K562 (cell line): ENCODE measurements around the gene OR51S1. TPM values are rescaled to one million over a fixed set of nuclear protein-coding genes. Genes with fewer than 3 reads are reported as not detected.

ENCODE experiments used
- BACH1 ChIP-seq: fragments of 200-800 bp; sonication (Bioruptor generic); IDR thresholded peaks from 2 replicates; pipeline ENCODE4 v1.6.1; 2016; ENCODE audit warnings: missing genetic modification characterization, missing compliant biosample characterization
- CCNT2 ChIP-seq: IDR thresholded peaks from 2 replicates; pipeline ENCODE4 v1.6.1; 2011; ENCODE audit warnings: borderline replicate concordance, low read depth, mild to moderate bottlenecking, moderate library complexity, mixed read lengths, low read length; ENCODE audit not compliant: insufficient read length; ENCODE audit errors: extremely low read depth
- CREB3 ChIP-seq: fragments of 450-650 bp; conservative IDR thresholded peaks from 2 replicates; pipeline ENCODE4 v1.6.1; 2016; ENCODE audit warnings: missing genetic modification characterization, low read depth, mild to moderate bottlenecking, missing compliant biosample characterization, moderate library complexity
- KAT7 ChIP-seq: sonication (generic); formaldehyde crosslinking; IDR thresholded peaks from 2 replicates; pipeline ENCODE4 v1.8.0; 2022; ENCODE audit warnings: missing genetic modification reagents, mild to moderate bottlenecking, borderline replicate concordance
- NRF1 ChIP-seq, 2 experiments: fragments of 450-650 bp; IDR thresholded peaks in 1 of 2; conservative IDR thresholded peaks in 1 of 2; 2 replicates each; pipeline ENCODE4 v1.6.1; 2014; ENCODE audit warnings: mild to moderate bottlenecking in 2 of 2
- POLR2AphosphoS5 ChIP-seq: IDR thresholded peaks from 2 replicates; pipeline ENCODE4 v1.6.1; 2011; ENCODE audit warnings: mild to moderate bottlenecking, low read depth, low read length, moderate library complexity; ENCODE audit not compliant: control insufficient read depth, insufficient read depth
- POLR3G ChIP-seq: IDR thresholded peaks from 2 replicates; pipeline ENCODE4 v1.6.1; 2011; ENCODE audit not compliant: insufficient read length, insufficient replicate concordance; ENCODE audit errors: extremely low read depth
- TAL1 ChIP-seq: fragments of 450-650 bp; IDR thresholded peaks from 2 replicates; pipeline ENCODE4 v1.6.1; 2016; ENCODE audit warnings: mild to moderate bottlenecking
- ZNF124 ChIP-seq: sonication (generic); formaldehyde crosslinking; IDR thresholded peaks from 2 replicates; pipeline ENCODE4 v1.8.1; 2022; ENCODE audit warnings: missing genetic modification reagents
- polyA plus RNA-seq, 8 experiments: library from polyadenylated mRNA; depleted of rRNA in 4 of 8; stranded (reverse) in 5 of 8; unstranded in 3 of 8; fragments of >200 nt; fragmentation: Nextera tagmentation in 2 of 8; fragmentation: Illumina TruSeq in 1 of 8; extraction: Ambion mirVana in 2 of 8; extraction: Trizol in 1 of 8; gene quantifications; 2 replicates each; pipeline versions ENCODE4 v1.2.1 to v1.2.3, GENCODE V29; 2011 to 2014; ENCODE audit warnings: inconsistent platforms in 1 of 8, missing spikeins in 1 of 8
- total RNA-seq, 7 experiments: library from RNA; depleted of rRNA in 6 of 7; stranded (reverse); fragments of >200 nt in 6 of 7; fragmentation: Illumina TruSeq in 2 of 7; extraction: Trizol in 2 of 7; gene quantifications; 2 replicates each; pipeline versions ENCODE4 v1.2.1 to v1.2.3, GENCODE V29; 2011 to 2021; ENCODE audit warnings: low replicate concordance in 1 of 7
- TF ChIP-seq, protein P1 (sequence below): fragments of 250-450 bp; sonication (Bioruptor Pico); IDR thresholded peaks from 2 replicates; pipeline ENCODE4 v1.8.0; 2021; ENCODE audit warnings: borderline replicate concordance, mild to moderate bottlenecking, moderate library complexity; ENCODE audit not compliant: poor library complexity, severe bottlenecking
- TF ChIP-seq, protein P2 (sequence below): fragments of 450-650 bp; IDR thresholded peaks from 2 replicates; pipeline ENCODE4 v1.6.1; 2016; ENCODE audit warnings: mild to moderate bottlenecking, moderate library complexity

OR51S1 gene
- total and polyA plus RNA-seq, 9 of the 15 experiments (the other 6 are each of a cell fraction or from before 2014, with no cell fraction given): not detected

DNA sequence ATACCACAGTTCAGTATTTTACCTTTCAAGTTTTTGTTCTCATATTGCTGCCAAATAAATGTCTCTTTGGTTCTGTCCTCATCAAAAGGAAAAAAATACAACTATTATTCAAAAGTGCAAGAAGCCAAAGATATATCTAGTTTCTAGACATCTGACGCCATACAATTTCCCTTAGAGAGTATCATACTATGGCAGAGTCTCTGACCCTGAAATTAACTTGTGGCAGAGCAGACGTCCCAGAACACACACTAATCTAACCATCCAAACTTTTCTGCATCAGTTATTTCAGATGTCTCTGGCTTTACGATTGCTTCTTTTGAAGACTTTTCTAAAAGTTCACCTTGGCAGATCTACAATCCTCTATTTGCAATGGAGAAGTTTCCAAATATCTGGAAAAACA lies 35.4 kb upstream of the OR51S1 start (continued):
- no peak for TF ChIP-seq CCNT2
- no peak for TF ChIP-seq POLR3G
- TF ChIP-seq NRF1 (conservative IDR thresholded peaks at IDR 0.05 in 1 of 2, IDR thresholded peaks at IDR 0.05 in 1 of 2): no peak
- TF ChIP-seq, protein P1, sequence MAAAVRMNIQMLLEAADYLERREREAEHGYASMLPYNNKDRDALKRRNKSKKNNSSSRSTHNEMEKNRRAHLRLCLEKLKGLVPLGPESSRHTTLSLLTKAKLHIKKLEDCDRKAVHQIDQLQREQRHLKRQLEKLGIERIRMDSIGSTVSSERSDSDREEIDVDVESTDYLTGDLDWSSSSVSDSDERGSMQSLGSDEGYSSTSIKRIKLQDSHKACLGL (CRISPR knock-in tag): no peak
- no peak for TF ChIP-seq POLR2AphosphoS5
- TF ChIP-seq KAT7 (CRISPR knock-in tag): no peak
- TF ChIP-seq TAL1: no peak
- no peak for TF ChIP-seq BACH1 (tag)
- TF ChIP-seq, protein P2, sequence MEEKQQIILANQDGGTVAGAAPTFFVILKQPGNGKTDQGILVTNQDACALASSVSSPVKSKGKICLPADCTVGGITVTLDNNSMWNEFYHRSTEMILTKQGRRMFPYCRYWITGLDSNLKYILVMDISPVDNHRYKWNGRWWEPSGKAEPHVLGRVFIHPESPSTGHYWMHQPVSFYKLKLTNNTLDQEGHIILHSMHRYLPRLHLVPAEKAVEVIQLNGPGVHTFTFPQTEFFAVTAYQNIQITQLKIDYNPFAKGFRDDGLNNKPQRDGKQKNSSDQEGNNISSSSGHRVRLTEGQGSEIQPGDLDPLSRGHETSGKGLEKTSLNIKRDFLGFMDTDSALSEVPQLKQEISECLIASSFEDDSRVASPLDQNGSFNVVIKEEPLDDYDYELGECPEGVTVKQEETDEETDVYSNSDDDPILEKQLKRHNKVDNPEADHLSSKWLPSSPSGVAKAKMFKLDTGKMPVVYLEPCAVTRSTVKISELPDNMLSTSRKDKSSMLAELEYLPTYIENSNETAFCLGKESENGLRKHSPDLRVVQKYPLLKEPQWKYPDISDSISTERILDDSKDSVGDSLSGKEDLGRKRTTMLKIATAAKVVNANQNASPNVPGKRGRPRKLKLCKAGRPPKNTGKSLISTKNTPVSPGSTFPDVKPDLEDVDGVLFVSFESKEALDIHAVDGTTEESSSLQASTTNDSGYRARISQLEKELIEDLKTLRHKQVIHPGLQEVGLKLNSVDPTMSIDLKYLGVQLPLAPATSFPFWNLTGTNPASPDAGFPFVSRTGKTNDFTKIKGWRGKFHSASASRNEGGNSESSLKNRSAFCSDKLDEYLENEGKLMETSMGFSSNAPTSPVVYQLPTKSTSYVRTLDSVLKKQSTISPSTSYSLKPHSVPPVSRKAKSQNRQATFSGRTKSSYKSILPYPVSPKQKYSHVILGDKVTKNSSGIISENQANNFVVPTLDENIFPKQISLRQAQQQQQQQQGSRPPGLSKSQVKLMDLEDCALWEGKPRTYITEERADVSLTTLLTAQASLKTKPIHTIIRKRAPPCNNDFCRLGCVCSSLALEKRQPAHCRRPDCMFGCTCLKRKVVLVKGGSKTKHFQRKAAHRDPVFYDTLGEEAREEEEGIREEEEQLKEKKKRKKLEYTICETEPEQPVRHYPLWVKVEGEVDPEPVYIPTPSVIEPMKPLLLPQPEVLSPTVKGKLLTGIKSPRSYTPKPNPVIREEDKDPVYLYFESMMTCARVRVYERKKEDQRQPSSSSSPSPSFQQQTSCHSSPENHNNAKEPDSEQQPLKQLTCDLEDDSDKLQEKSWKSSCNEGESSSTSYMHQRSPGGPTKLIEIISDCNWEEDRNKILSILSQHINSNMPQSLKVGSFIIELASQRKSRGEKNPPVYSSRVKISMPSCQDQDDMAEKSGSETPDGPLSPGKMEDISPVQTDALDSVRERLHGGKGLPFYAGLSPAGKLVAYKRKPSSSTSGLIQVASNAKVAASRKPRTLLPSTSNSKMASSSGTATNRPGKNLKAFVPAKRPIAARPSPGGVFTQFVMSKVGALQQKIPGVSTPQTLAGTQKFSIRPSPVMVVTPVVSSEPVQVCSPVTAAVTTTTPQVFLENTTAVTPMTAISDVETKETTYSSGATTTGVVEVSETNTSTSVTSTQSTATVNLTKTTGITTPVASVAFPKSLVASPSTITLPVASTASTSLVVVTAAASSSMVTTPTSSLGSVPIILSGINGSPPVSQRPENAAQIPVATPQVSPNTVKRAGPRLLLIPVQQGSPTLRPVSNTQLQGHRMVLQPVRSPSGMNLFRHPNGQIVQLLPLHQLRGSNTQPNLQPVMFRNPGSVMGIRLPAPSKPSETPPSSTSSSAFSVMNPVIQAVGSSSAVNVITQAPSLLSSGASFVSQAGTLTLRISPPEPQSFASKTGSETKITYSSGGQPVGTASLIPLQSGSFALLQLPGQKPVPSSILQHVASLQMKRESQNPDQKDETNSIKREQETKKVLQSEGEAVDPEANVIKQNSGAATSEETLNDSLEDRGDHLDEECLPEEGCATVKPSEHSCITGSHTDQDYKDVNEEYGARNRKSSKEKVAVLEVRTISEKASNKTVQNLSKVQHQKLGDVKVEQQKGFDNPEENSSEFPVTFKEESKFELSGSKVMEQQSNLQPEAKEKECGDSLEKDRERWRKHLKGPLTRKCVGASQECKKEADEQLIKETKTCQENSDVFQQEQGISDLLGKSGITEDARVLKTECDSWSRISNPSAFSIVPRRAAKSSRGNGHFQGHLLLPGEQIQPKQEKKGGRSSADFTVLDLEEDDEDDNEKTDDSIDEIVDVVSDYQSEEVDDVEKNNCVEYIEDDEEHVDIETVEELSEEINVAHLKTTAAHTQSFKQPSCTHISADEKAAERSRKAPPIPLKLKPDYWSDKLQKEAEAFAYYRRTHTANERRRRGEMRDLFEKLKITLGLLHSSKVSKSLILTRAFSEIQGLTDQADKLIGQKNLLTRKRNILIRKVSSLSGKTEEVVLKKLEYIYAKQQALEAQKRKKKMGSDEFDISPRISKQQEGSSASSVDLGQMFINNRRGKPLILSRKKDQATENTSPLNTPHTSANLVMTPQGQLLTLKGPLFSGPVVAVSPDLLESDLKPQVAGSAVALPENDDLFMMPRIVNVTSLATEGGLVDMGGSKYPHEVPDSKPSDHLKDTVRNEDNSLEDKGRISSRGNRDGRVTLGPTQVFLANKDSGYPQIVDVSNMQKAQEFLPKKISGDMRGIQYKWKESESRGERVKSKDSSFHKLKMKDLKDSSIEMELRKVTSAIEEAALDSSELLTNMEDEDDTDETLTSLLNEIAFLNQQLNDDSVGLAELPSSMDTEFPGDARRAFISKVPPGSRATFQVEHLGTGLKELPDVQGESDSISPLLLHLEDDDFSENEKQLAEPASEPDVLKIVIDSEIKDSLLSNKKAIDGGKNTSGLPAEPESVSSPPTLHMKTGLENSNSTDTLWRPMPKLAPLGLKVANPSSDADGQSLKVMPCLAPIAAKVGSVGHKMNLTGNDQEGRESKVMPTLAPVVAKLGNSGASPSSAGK: no peak
- TF ChIP-seq CREB3 (tag): no peak
- no peak for TF ChIP-seq ZNF124 (CRISPR knock-in tag)
- TF ChIP-seq, all 486 proteins: peak for 0
